Measurements from ENCODE around the gene CFAP43. TPM values are rescaled to one million over a fixed set of nuclear protein-coding genes. Genes with fewer than 3 reads are reported as not detected.

The CFAP43 gene
- total RNA-seq, 1 experiment from 2014 or later = 0.42 TPM

DNA sequence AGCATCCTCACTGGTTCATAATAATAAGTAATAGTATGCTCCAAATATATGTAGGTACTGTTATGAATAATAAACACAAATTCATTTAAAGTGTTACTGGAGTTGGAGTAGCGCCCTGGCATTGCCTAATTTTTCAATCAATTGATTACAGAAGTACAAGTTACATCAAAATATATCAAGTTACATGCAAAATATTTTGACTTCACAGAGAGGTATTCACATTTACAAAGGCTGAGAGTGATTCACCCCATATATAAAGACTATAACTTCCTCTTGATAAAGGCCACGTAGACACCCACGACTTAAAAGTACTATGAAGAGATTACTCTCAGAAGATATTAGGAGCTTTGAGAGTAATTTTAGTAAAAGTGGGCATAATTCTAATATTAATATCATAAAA lies 132.9 kb downstream of the CFAP43 start (continued):
- TF ChIP-seq TP53 (CRISPR knock-in tag; IDR thresholded peaks at IDR 0.05) = no peak
- TF ChIP-seq TEAD1 (CRISPR knock-in tag; IDR thresholded peaks at IDR 0.05) = no peak
- TF ChIP-seq GRHL2 (CRISPR knock-in tag; IDR thresholded peaks at IDR 0.05; ENCODE audit: insufficient replicate concordance, severe bottlenecking) = no peak

DNA sequence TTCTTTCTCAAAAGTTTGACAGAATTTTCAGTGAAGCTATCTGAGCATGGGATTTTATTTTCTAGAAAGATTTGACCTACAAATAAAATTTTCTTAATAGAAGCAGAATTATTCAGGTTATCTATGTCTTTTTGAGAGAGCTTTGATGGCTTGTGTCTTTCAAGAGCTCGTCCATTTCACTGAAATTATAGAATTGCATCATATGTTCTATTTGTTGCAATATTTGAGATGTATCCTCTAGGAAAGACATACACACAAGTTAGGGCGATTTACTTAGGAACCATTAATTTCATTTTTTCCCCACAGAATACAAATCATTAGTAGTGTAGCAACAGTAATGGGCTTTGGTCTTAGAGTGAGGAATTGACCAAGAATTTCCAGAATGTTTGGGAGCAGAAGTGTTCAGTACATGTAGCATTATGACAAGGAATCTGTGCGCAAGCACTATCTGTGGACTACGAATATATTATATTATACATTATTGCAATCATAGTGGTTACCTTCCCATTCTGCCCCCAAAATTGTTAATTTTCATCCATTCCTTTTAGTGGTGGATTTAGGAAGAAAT lies 133.7 kb downstream of the CFAP43 start:
- Mint-ChIP-seq H3K27ac (no peak overlapping the region), H3K4me3 (no peak overlapping the region), H3K9me3 (peaks cover 24% of the 10 kb centered on the region), H3K27me3 (ENCODE audit: low read depth) (no peaks in the 10 kb centered on the region), H3K36me3 (peaks cover 12% of the 10 kb centered on the region), H3K4me1 (0 out of 2 replicates have a peak, but pooled peaks cover 6% of the 10 kb centered on the region)
- DNase-seq (ENCODE audit: low spot score) (no peak), ATAC-seq (no peak)
- POLR2A ChIA-PET = no interaction called here
- CTCF ChIA-PET = interaction anchor here (1.0 kb wide), 1 partner anchor 116 kb away, joined by 3 read pairs; no protein-coding TSS in a partner anchor
- TF ChIP-seq OVOL2 (CRISPR knock-in tag; IDR thresholded peaks at IDR 0.05; ENCODE audit: borderline replicate concordance) (no peak), MXD4 (CRISPR knock-in tag; IDR thresholded peaks at IDR 0.05; ENCODE audit: borderline replicate concordance) (no peak), NFATC4 (CRISPR knock-in tag; IDR thresholded peaks at IDR 0.05) (no peak)
- TF ChIP-seq, protein P1, sequence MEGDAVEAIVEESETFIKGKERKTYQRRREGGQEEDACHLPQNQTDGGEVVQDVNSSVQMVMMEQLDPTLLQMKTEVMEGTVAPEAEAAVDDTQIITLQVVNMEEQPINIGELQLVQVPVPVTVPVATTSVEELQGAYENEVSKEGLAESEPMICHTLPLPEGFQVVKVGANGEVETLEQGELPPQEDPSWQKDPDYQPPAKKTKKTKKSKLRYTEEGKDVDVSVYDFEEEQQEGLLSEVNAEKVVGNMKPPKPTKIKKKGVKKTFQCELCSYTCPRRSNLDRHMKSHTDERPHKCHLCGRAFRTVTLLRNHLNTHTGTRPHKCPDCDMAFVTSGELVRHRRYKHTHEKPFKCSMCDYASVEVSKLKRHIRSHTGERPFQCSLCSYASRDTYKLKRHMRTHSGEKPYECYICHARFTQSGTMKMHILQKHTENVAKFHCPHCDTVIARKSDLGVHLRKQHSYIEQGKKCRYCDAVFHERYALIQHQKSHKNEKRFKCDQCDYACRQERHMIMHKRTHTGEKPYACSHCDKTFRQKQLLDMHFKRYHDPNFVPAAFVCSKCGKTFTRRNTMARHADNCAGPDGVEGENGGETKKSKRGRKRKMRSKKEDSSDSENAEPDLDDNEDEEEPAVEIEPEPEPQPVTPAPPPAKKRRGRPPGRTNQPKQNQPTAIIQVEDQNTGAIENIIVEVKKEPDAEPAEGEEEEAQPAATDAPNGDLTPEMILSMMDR (IDR thresholded peaks at IDR 0.05) = no peak
- TF ChIP-seq, protein P2, sequence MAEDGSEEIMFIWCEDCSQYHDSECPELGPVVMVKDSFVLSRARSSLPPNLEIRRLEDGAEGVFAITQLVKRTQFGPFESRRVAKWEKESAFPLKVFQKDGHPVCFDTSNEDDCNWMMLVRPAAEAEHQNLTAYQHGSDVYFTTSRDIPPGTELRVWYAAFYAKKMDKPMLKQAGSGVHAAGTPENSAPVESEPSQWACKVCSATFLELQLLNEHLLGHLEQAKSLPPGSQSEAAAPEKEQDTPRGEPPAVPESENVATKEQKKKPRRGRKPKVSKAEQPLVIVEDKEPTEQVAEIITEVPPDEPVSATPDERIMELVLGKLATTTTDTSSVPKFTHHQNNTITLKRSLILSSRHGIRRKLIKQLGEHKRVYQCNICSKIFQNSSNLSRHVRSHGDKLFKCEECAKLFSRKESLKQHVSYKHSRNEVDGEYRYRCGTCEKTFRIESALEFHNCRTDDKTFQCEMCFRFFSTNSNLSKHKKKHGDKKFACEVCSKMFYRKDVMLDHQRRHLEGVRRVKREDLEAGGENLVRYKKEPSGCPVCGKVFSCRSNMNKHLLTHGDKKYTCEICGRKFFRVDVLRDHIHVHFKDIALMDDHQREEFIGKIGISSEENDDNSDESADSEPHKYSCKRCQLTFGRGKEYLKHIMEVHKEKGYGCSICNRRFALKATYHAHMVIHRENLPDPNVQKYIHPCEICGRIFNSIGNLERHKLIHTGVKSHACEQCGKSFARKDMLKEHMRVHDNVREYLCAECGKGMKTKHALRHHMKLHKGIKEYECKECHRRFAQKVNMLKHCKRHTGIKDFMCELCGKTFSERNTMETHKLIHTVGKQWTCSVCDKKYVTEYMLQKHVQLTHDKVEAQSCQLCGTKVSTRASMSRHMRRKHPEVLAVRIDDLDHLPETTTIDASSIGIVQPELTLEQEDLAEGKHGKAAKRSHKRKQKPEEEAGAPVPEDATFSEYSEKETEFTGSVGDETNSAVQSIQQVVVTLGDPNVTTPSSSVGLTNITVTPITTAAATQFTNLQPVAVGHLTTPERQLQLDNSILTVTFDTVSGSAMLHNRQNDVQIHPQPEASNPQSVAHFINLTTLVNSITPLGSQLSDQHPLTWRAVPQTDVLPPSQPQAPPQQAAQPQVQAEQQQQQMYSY (CRISPR knock-in tag; IDR thresholded peaks at IDR 0.05) = no peak

DNA sequence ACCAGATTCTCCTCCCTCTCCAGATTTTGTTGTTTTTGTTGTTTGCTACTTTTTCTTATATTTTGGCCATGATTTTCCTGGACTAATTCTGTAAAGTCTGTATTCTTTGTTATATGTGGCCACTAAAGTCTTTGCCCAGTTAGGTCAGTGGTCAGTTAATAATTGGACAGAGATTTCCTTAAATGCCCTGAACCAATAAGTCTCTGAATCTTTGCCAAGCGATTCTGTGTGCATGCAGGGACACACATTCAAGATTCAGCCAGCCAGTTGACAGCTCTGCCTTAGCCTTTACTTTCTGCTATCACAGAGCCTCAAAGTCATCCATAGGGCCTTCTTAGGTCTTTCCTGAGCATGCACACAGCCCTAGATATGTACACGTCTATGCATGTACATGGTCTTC lies 135.5 kb downstream of the CFAP43 start:
- TF ChIP-seq, protein P3, sequence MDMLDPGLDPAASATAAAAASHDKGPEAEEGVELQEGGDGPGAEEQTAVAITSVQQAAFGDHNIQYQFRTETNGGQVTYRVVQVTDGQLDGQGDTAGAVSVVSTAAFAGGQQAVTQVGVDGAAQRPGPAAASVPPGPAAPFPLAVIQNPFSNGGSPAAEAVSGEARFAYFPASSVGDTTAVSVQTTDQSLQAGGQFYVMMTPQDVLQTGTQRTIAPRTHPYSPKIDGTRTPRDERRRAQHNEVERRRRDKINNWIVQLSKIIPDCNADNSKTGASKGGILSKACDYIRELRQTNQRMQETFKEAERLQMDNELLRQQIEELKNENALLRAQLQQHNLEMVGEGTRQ (CRISPR knock-in tag; IDR thresholded peaks at IDR 0.05) = no peak
- no peak for TF ChIP-seq FOXJ3 (CRISPR knock-in tag; IDR thresholded peaks at IDR 0.05; ENCODE audit: borderline replicate concordance)
- no peak for TF ChIP-seq JUN (CRISPR knock-in tag; IDR thresholded peaks at IDR 0.05)
- TF ChIP-seq PRRX2 (CRISPR knock-in tag; IDR thresholded peaks at IDR 0.05) = no peak
- TF ChIP-seq NR1H2 (CRISPR knock-in tag; IDR thresholded peaks at IDR 0.05) = no peak
- no peak for TF ChIP-seq CBFB (CRISPR knock-in tag; IDR thresholded peaks at IDR 0.05; ENCODE audit: low read depth)
- no peak for TF ChIP-seq SMAD3 (CRISPR knock-in tag; IDR thresholded peaks at IDR 0.05; ENCODE audit: borderline replicate concordance)
- TF ChIP-seq, protein P4, sequence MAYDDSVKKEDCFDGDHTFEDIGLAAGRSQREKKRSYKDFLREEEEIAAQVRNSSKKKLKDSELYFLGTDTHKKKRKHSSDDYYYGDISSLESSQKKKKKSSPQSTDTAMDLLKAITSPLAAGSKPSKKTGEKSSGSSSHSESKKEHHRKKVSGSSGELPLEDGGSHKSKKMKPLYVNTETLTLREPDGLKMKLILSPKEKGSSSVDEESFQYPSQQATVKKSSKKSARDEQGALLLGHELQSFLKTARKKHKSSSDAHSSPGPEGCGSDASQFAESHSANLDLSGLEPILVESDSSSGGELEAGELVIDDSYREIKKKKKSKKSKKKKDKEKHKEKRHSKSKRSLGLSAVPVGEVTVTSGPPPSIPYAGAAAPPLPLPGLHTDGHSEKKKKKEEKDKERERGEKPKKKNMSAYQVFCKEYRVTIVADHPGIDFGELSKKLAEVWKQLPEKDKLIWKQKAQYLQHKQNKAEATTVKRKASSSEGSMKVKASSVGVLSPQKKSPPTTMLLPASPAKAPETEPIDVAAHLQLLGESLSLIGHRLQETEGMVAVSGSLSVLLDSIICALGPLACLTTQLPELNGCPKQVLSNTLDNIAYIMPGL (CRISPR knock-in tag; IDR thresholded peaks at IDR 0.05) = no peak
- no peak for TF ChIP-seq OVOL2 (CRISPR knock-in tag; IDR thresholded peaks at IDR 0.05; ENCODE audit: borderline replicate concordance)
- TF ChIP-seq, protein P5, sequence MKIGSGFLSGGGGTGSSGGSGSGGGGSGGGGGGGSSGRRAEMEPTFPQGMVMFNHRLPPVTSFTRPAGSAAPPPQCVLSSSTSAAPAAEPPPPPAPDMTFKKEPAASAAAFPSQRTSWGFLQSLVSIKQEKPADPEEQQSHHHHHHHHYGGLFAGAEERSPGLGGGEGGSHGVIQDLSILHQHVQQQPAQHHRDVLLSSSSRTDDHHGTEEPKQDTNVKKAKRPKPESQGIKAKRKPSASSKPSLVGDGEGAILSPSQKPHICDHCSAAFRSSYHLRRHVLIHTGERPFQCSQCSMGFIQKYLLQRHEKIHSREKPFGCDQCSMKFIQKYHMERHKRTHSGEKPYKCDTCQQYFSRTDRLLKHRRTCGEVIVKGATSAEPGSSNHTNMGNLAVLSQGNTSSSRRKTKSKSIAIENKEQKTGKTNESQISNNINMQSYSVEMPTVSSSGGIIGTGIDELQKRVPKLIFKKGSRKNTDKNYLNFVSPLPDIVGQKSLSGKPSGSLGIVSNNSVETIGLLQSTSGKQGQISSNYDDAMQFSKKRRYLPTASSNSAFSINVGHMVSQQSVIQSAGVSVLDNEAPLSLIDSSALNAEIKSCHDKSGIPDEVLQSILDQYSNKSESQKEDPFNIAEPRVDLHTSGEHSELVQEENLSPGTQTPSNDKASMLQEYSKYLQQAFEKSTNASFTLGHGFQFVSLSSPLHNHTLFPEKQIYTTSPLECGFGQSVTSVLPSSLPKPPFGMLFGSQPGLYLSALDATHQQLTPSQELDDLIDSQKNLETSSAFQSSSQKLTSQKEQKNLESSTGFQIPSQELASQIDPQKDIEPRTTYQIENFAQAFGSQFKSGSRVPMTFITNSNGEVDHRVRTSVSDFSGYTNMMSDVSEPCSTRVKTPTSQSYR (CRISPR knock-in tag; IDR thresholded peaks at IDR 0.05) = no peak
- TF ChIP-seq GTF2I (CRISPR knock-in tag; conservative IDR thresholded peaks at IDR 0.05) = no peak
- no peak for TF ChIP-seq ELF4 (CRISPR knock-in tag; IDR thresholded peaks at IDR 0.05; ENCODE audit: low read depth)
- TF ChIP-seq NR2C2 (CRISPR knock-in tag; IDR thresholded peaks at IDR 0.05) = no peak
- no peak overlapping the region for H3K4me3 Mint-ChIP-seq
- POLR2A ChIA-PET = no interaction called here
- no peaks in the 10 kb centered on the region for H3K27me3 Mint-ChIP-seq (ENCODE audit: low read depth)
- no peak for ATAC-seq
- no peak overlapping the region for H3K27ac Mint-ChIP-seq
- no peak for DNase-seq (ENCODE audit: low spot score)
- CTCF ChIA-PET = no interaction called here
- peaks cover 24% of the 10 kb centered on the region for H3K9me3 Mint-ChIP-seq
- H3K36me3 Mint-ChIP-seq = peaks cover 12% of the 10 kb centered on the region
- H3K4me1 Mint-ChIP-seq = no peaks in the 10 kb centered on the region

Data from WTC11 (cell line).